Measurements from ENCODE around the gene CD34. TPM values are rescaled to one million over a fixed set of nuclear protein-coding genes. Genes with fewer than 3 reads are reported as not detected.
A peak's percentile ranks its signal among the peaks of the same experiment; 100 is the strongest.

CD34 gene, protein sequence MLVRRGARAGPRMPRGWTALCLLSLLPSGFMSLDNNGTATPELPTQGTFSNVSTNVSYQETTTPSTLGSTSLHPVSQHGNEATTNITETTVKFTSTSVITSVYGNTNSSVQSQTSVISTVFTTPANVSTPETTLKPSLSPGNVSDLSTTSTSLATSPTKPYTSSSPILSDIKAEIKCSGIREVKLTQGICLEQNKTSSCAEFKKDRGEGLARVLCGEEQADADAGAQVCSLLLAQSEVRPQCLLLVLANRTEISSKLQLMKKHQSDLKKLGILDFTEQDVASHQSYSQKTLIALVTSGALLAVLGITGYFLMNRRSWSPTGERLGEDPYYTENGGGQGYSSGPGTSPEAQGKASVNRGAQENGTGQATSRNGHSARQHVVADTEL
- total RNA-seq (10 to 100 TPM in 4 of 5 donors, 1 to 10 TPM in 1; 9.4 to 31.2 (median 14.0) TPM), polyA plus RNA-seq (1 to 10 TPM; 3.2 to 9.2 (median 6.9) TPM)
- long read RNA-seq, donor 1, full-length matches to known transcripts, result 7 of 20 reads
- long read RNA-seq, donor 1, partial matches to known transcripts, result 13 of 20 reads
- long read RNA-seq, donor 1, other reads (novel, unspliced or antisense), result 0 of 20 reads
- long read RNA-seq, donor 2, full-length matches to known transcripts, result 10 of 24 reads
- long read RNA-seq, donor 2, partial matches to known transcripts, result 14 of 24 reads
- long read RNA-seq, donor 2, other reads (novel, unspliced or antisense), result 0 of 24 reads
- long read RNA-seq, donor 3, full-length matches to known transcripts, result 8 of 30 reads
- long read RNA-seq, donor 3, partial matches to known transcripts, result 22 of 30 reads
- long read RNA-seq, donor 3, other reads (novel, unspliced or antisense), result 0 of 30 reads
- long read RNA-seq, donor 4, full-length matches to known transcripts, result 4 of 4 reads
- long read RNA-seq, donor 4, partial matches to known transcripts, result 0 of 4 reads
- long read RNA-seq, donor 4, other reads (novel, unspliced or antisense), result 0 of 4 reads
- long read RNA-seq, donor 5, full-length matches to known transcripts, result 21 of 93 reads
- long read RNA-seq, donor 5, partial matches to known transcripts, result 72 of 93 reads
- long read RNA-seq, donor 5, other reads (novel, unspliced or antisense), result 0 of 93 reads
- long read RNA-seq, donor 6, result 0 reads
- long read RNA-seq, donor 7, full-length matches to known transcripts, result 11 of 48 reads
- long read RNA-seq, donor 7, partial matches to known transcripts, result 37 of 48 reads
- long read RNA-seq, donor 7, other reads (novel, unspliced or antisense), result 0 of 48 reads
- long read RNA-seq, donor 8, full-length matches to known transcripts, result 7 of 26 reads
- long read RNA-seq, donor 8, partial matches to known transcripts, result 19 of 26 reads
- long read RNA-seq, donor 8, other reads (novel, unspliced or antisense), result 0 of 26 reads
- long read RNA-seq, donor 9, full-length matches to known transcripts, result 8 of 56 reads
- long read RNA-seq, donor 9, partial matches to known transcripts, result 48 of 56 reads
- long read RNA-seq, donor 9, other reads (novel, unspliced or antisense), result 0 of 56 reads
- long read RNA-seq, donor 10, full-length matches to known transcripts, result 1 of 1 reads
- long read RNA-seq, donor 10, partial matches to known transcripts, result 0 of 1 reads
- long read RNA-seq, donor 10, other reads (novel, unspliced or antisense), result 0 of 1 reads

- Histone ChIP-seq H3K9me3 (no peaks in the 10 kb centered on the region), H3K4me3 (peak within 1 kb of the TSS; percentile 33 to 57 (median 45)), H3K27ac (peak within 1 kb of the TSS; percentile 44 to 84 (median 61)), H3K36me3 (no peaks in the 10 kb centered on the region), H3K27me3 (peaks cover 0 to 47% (median 18%) of the 10 kb centered on the region in 3 donors), H3K4me1 (peaks cover 10 to 20% (median 14%) of the 10 kb centered on the region in 4 donors)
- intact Hi-C loops (cut with DNase I; ENCODE audit: low total_unique reads), result no loop called here
- TF ChIP-seq POLR2AphosphoS5 (IDR thresholded peaks at IDR 0.05), result peak in 2 of 3 donors; percentile 7 to 51
- no peak for TF ChIP-seq CTCF (IDR thresholded peaks at IDR 0.05)
- 4 to 10% (median 5%) methylated on average over 33 to 56 of the region's 56 CpGs for WGBS, 5 donors
- peak in 1 of 2 donors; percentile 86 for DNase-seq
These were observed at the start of gene CD34 for GRCh38 chr1:207910591-207911354. Gene CD34 (minus strand): TSS chr1:207911125. CDS start chr1:207911080, 45 bp downstream.

GRCh38 chr1:207960346-207960745 lies 49.4 kb upstream of the CD34 start:
- H3K27me3 ChIP-seq, result peaks cover 0 to 14% (median 0%) of the 10 kb centered on the region in 3 donors
- no peak for DNase-seq
- H3K27ac ChIP-seq, result peak overlapping the region; percentile 22 to 98 (median 93)
- intact Hi-C loops (cut with DNase I; ENCODE audit: low total_unique reads), result no loop called here
- H3K9me3 ChIP-seq, result no peaks in the 10 kb centered on the region
- H3K4me1 ChIP-seq, result peaks cover 36 to 70% (median 62%) of the 10 kb centered on the region in 4 donors
- no peaks in the 10 kb centered on the region for H3K36me3 ChIP-seq
- 88 to 97% (median 95%) methylated on average over 4 of the region's 4 CpGs for WGBS, 5 donors
- TF ChIP-seq EP300 (IDR thresholded peaks at IDR 0.05), result no peak
- no peak for TF ChIP-seq CTCF (IDR thresholded peaks at IDR 0.05)
- TF ChIP-seq POLR2A (IDR thresholded peaks at IDR 0.05), result no peak
- TF ChIP-seq POLR2AphosphoS5 (IDR thresholded peaks at IDR 0.05), result no peak
- no peak overlapping the region for H3K4me3 ChIP-seq

GRCh38 chr1:207959910-207960309 lies 49.0 kb upstream of the CD34 start:
- DNase-seq, result no peak
- Histone ChIP-seq H3K4me1 (peaks cover 36 to 66% (median 59%) of the 10 kb centered on the region in 4 donors), H3K27me3 (peaks cover 0 to 14% (median 0%) of the 10 kb centered on the region in 3 donors), H3K36me3 (no peaks in the 10 kb centered on the region), H3K27ac (peak overlapping the region; percentile 60 to 98 (median 93)), H3K9me3 (no peaks in the 10 kb centered on the region), H3K4me3 (peak overlapping the region; percentile 43 to 58 (median 52))
- intact Hi-C loops (cut with DNase I; ENCODE audit: low total_unique reads), result loop anchor here (5.0 kb wide), 1 partner anchor 68 kb away; no protein-coding TSS in a partner anchor
- WGBS, 5 donors, result 70 to 79% (median 73%) methylated on average over 5 of the region's 5 CpGs
- TF ChIP-seq CTCF (IDR thresholded peaks at IDR 0.05), result no peak

Data from stomach (tissue), 19 donors.